GM08714 (cell line): ENCODE data around the gene SPP2.

Experiments used
- H3K4me3 ChIP-seq: fragments of 200-500 bp; sonication (Bioruptor generic); 2 replicates; pipeline ENCODE4 v1.5.1; 2014; ENCODE audit warnings: mild to moderate bottlenecking, low read length, inconsistent platforms
- ZNF274 ChIP-seq: IDR thresholded peaks from 2 replicates; pipeline ENCODE4 v1.6.1; 2012; ENCODE audit warnings: mild to moderate bottlenecking, low read depth, low read length

The SPP2 gene

DNA sequence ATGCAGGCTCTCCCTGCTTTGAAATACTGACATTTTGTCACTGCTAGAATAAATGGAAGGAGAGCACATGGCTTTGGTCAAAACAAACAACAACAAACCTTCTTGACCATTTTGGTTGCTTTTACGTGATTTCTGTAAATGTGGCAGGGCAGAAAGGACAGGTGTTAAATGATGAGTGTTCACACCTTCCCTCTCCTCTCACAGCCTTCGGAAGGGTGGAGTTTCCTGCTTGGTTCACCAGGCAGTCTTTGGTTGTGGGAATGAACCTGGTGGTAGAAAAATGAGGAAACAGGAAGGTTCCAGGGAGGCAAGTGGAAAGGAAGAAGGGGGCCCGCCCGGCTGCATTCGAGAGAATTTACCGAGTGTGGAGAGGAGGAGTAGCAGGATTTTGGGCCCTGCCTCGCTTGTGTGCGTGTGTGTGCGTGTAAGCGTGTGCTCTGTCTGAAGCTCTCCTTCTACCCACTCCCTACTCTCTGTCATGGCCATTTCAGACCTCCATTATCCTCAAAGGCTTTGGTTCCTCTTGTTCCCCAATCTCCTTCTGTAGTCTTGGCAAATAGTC is 23.7 kb upstream of the SPP2 start:
- no peak overlapping the region for H3K4me3 ChIP-seq
- TF ChIP-seq ZNF274 = no peak

GRCh38 chr2:234027641-234028040 is 22.9 kb upstream of the SPP2 start:
- H3K4me3 ChIP-seq = no peak overlapping the region
- TF ChIP-seq ZNF274 = no peak

- no peak overlapping the region for H3K4me3 ChIP-seq
- TF ChIP-seq ZNF274 = no peak
These were observed 21.3 kb upstream of the SPP2 start for GRCh38 chr2:234029150-234029733.

- H3K4me3 ChIP-seq = no peak overlapping the region
- TF ChIP-seq ZNF274 = no peak
These were observed 19.3 kb upstream of the SPP2 start for GRCh38 chr2:234031207-234031606.

DNA sequence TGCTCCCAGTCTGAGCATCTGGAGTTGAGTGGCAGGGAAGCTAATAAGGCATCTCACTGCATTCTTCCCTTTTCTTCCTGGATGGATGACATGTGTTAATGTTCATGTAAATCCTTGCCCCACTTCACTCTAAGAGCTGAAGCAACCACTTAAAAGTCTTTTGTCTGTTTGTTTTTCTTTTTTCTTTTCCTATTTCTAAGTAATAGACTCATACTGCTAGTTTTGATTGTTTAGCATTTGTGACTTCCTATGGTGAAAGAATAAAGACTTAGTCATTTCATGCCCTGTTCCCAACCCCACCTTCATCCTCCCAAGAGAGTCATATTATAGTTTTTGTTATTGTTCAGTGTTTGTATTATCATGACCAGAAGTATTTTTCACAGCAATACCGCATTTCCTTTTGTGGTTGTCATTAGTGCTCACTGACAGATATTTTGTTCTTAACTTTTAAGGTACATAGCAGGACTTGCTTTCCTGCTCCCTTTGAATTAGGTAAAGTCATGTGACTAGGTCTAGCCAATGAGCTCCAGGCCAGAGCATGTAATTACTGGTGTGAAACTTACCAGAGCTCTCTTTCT is 18.1 kb upstream of the SPP2 start:
- H3K4me3 ChIP-seq = no peak overlapping the region
- TF ChIP-seq ZNF274 = no peak

DNA sequence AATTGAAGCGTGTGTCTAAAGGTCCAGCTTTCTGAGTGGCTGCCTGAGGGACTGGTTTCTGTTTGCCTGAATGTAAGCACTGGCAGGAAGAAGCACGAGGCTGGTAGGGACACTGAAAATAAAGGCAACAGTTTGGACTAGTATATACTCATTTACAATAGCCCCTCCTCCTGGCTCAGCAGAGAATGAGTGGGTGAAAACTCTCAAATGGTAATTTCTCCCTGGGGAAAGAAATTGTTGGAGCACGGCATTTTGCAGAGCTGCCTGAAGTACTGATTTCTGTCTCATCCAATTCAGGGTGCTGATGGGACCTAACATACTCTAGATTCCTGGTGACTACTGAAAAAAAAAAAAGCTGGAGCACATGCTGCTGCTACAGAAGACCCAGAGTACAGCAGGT is 17.3 kb upstream of the SPP2 start:
- H3K4me3 ChIP-seq = no peak overlapping the region
- TF ChIP-seq ZNF274 = no peak

- H3K4me3 ChIP-seq = no peak overlapping the region
- TF ChIP-seq ZNF274 = no peak
These were observed 16.6 kb upstream of the SPP2 start for GRCh38 chr2:234033885-234034284.

GRCh38 chr2:234038076-234038802 is 12.3 kb upstream of the SPP2 start:
- TF ChIP-seq ZNF274 = no peak
- H3K4me3 ChIP-seq = no peak overlapping the region

GRCh38 chr2:234044157-234044556 is 6.3 kb upstream of the SPP2 start:
- no peak for TF ChIP-seq ZNF274
- H3K4me3 ChIP-seq = no peak overlapping the region

GRCh38 chr2:234046521-234046920 is 4.0 kb upstream of the SPP2 start:
- H3K4me3 ChIP-seq = no peak overlapping the region
- TF ChIP-seq ZNF274 = no peak

- H3K4me3 ChIP-seq = no peak overlapping the region
- no peak for TF ChIP-seq ZNF274
These were observed 3.1 kb upstream of the SPP2 start for GRCh38 chr2:234047361-234047760.

GRCh38 chr2:234048049-234048448 is 2.5 kb upstream of the SPP2 start:
- H3K4me3 ChIP-seq = no peak overlapping the region

DNA sequence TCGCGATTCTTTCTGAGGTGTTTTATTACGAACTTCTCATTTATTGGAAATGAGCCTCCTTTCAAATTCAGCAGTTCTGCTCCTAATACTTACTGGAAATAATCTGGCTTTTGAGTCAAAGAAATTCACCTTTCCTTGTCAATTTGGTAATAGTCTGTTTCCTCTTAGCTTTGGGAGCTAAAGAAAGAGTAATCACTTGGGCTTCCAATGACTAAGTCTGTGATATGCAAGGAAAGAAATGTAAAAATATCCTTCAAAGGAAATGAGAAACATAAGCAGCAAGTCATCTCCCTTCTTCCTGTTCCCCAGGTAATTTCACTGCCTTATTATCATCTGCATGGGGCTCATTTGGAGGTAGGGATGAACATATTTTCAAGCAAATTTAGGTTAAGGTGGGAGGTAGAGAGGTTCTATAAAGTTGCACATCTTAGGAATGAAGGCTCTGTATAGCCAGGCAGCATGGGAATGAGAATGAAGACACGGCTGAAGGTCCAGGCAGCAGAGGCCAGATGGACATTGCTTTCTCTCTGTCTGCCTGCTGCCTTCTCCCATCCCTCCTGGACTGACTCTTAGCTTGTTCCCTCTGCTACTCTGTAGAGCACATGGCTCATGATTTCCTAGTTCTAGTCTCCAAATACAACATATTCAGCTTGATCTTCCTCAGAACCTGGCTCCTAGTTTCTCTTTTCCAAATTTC is 1.0 kb downstream of the SPP2 start:
- no peak for TF ChIP-seq ZNF274
- H3K4me3 ChIP-seq = no peak overlapping the region

More at GRCh38 chr2:234048049-234048448, 2.5 kb upstream of the SPP2 start:
- TF ChIP-seq ZNF274 = no peak

GRCh38 chr2:234058881-234059280 is 8.4 kb downstream of the SPP2 start:
- H3K4me3 ChIP-seq = no peak overlapping the region
- TF ChIP-seq ZNF274 = no peak

DNA sequence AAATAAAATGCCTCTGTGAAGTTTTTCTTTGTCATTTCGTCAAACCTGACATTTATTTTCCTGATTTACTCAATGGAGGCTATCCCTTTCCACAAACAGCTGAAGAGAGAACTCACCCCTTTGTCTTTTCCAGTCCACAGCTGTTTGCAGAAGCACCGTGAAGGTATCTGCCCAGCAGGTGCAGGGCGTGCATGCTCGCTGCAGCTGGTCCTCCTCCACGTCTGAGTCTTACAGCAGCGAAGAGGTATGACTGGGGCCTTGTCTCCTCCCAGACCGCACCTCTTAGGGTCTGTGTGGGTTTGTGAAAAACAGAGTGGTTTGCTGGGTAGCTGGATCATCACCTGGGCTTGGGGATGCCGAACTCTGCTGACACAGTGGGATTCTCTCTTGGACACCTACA is 9.7 kb downstream of the SPP2 start:
- TF ChIP-seq ZNF274 = no peak
- H3K4me3 ChIP-seq = no peak overlapping the region
